Liver (tissue), 9 donors: ENCODE measurements around the gene CCDC88C. TPM values are rescaled to one million over a fixed set of nuclear protein-coding genes. Genes with fewer than 3 reads are reported as not detected.

Source experiments
- DNase-seq: peaks from one replicate; pipeline ENCODE4 v3.0.0-alpha.2; 2017; ENCODE audit warnings: low spot score
- H3K27ac ChIP-seq, 2 donors: one replicate each; pipeline ENCODE4 v1.7.0; 2013; ENCODE audit warnings: inconsistent platforms in 2 of 2, low read length in 2 of 2, control low read depth in 1 of 2, low read depth in 1 of 2, mild to moderate bottlenecking in 1 of 2
- H3K27me3 ChIP-seq, 4 donors: one replicate each; pipeline versions ENCODE4 v1.6.1 to v1.7.0; 2013; ENCODE audit warnings: low read length in 3 of 4, inconsistent platforms in 1 of 4, mild to moderate bottlenecking in 1 of 4, moderate library complexity in 1 of 4; ENCODE audit not compliant: control insufficient read depth in 4 of 4, insufficient read depth in 4 of 4
- H3K36me3 ChIP-seq, 4 donors: one replicate each; pipeline versions ENCODE4 v1.6.1 to v1.7.0; 2013; ENCODE audit warnings: low read length in 3 of 4, mild to moderate bottlenecking in 3 of 4, low read depth in 1 of 4, moderate library complexity in 1 of 4; ENCODE audit not compliant: control insufficient read depth in 4 of 4, insufficient read depth in 3 of 4
- H3K4me1 ChIP-seq, 4 donors: one replicate each; pipeline versions ENCODE4 v1.6.1 to v1.7.0; 2013; ENCODE audit warnings: low read length in 3 of 4, mild to moderate bottlenecking in 3 of 4, moderate library complexity in 1 of 4; ENCODE audit not compliant: control insufficient read depth in 4 of 4, insufficient read depth in 4 of 4
- H3K4me3 ChIP-seq, 3 donors: one replicate each; pipeline versions ENCODE4 v1.6.1 to v1.7.0; 2013; ENCODE audit warnings: low read length in 3 of 3, control low read depth in 1 of 3, low read depth in 1 of 3, mild to moderate bottlenecking in 1 of 3
- H3K9ac ChIP-seq, 2 donors: one replicate each; pipeline ENCODE4 v1.7.0; 2013; ENCODE audit warnings: low read length in 2 of 2, mild to moderate bottlenecking in 2 of 2, moderate library complexity in 2 of 2, control low read depth in 1 of 2, low read depth in 1 of 2
- H3K9me3 ChIP-seq, 4 donors: one replicate each; pipeline versions ENCODE4 v1.6.1 to v1.7.0; 2013; ENCODE audit warnings: low read length in 3 of 4; ENCODE audit not compliant: control insufficient read depth in 4 of 4
- ATF3 ChIP-seq: IDR thresholded peaks from 2 replicates; pipeline ENCODE4 v1.6.1; 2016; ENCODE audit warnings: antibody characterized with exemption
- CTCF ChIP-seq: fragments of 150-350 bp; IDR thresholded peaks from 2 replicates; pipeline ENCODE4 v1.5.1; 2017; ENCODE audit warnings: improper control_type of control experiment, low read depth, low read length; ENCODE audit not compliant: missing input control
- EGR1 ChIP-seq, 2 donors: IDR thresholded peaks; 2 replicates each; pipeline ENCODE4 v1.6.1; 2016 to 2018; ENCODE audit warnings: antibody characterized with exemption in 2 of 2, low read depth in 2 of 2
- FOXA1 ChIP-seq: IDR thresholded peaks from 2 replicates; pipeline ENCODE4 v1.6.1; 2016; ENCODE audit warnings: antibody characterized with exemption
- FOXA2 ChIP-seq: IDR thresholded peaks from 2 replicates; pipeline ENCODE4 v1.6.1; 2016; ENCODE audit warnings: antibody characterized with exemption
- GABPA ChIP-seq, 2 donors: IDR thresholded peaks in 1 of 2; conservative IDR thresholded peaks in 1 of 2; 2 replicates each; pipeline ENCODE4 v1.6.1; 2016; ENCODE audit warnings: antibody characterized with exemption in 2 of 2, mild to moderate bottlenecking in 1 of 2, moderate library complexity in 1 of 2
- HNF4A ChIP-seq, 2 donors: conservative IDR thresholded peaks; 2 replicates each; pipeline ENCODE4 v1.6.1; 2016; ENCODE audit warnings: antibody characterized with exemption in 2 of 2, mild to moderate bottlenecking in 2 of 2
- HNF4G ChIP-seq: IDR thresholded peaks from 2 replicates; pipeline ENCODE4 v1.6.1; 2016; ENCODE audit warnings: antibody characterized with exemption
- JUND ChIP-seq, 2 donors: IDR thresholded peaks; 2 replicates each; pipeline ENCODE4 v1.6.1; 2016; ENCODE audit warnings: antibody characterized with exemption in 2 of 2
- MAX ChIP-seq: IDR thresholded peaks from 2 replicates; pipeline ENCODE4 v1.6.1; 2016; ENCODE audit warnings: antibody characterized with exemption
- NR2F2 ChIP-seq: IDR thresholded peaks from 2 replicates; pipeline ENCODE4 v1.6.1; 2016; ENCODE audit warnings: antibody characterized with exemption
- RAD21 ChIP-seq, 2 donors: IDR thresholded peaks; 2 replicates each; pipeline ENCODE4 v1.6.1; 2016; ENCODE audit warnings: antibody characterized with exemption in 2 of 2, mild to moderate bottlenecking in 2 of 2
- REST ChIP-seq: IDR thresholded peaks from 2 replicates; pipeline ENCODE4 v1.6.1; 2016; ENCODE audit warnings: antibody characterized with exemption, mild to moderate bottlenecking
- RXRA ChIP-seq, 2 donors: IDR thresholded peaks; 2 replicates each; pipeline ENCODE4 v1.6.1; 2017 to 2018; ENCODE audit warnings: antibody characterized with exemption in 2 of 2, mild to moderate bottlenecking in 1 of 2
- SP1 ChIP-seq: IDR thresholded peaks from 2 replicates; pipeline ENCODE4 v1.6.1; 2018; ENCODE audit warnings: antibody characterized with exemption, mild to moderate bottlenecking
- TAF1 ChIP-seq: conservative IDR thresholded peaks from 2 replicates; pipeline ENCODE4 v1.6.1; 2016; ENCODE audit warnings: antibody characterized with exemption, mild to moderate bottlenecking
- YY1 ChIP-seq: IDR thresholded peaks from 2 replicates; pipeline ENCODE4 v1.6.1; 2016; ENCODE audit warnings: antibody characterized with exemption, mild to moderate bottlenecking
- ZBTB33 ChIP-seq: IDR thresholded peaks from 2 replicates; pipeline ENCODE4 v1.6.1; 2016; ENCODE audit warnings: antibody characterized with exemption
- WGBS: extraction: QIAGEN DNeasy Blood & Tissue Kit; methylation state at CpG from one replicate; pipeline ENCODE4 v1.1.7; 2013; 5-methylcytosine and 5-hydroxymethylcytosine counted together
- polyA plus RNA-seq, 2 donors: library from polyadenylated mRNA; stranded (reverse) in 1 of 2; unstranded in 1 of 2; fragments of 200-250 nt in 1 of 2; fragments of >200 nt in 1 of 2; fragmentation: Nextera tagmentation in 1 of 2; extraction: Ambion mirVana in 1 of 2; gene quantifications; one replicate each; pipeline versions ENCODE4 v1.2.1 to v1.2.3, GENCODE V29; 2013 to 2015
- total RNA-seq, 2 donors: library from RNA; depleted of rRNA; stranded (reverse); fragments of >200 nt; gene quantifications; one replicate each; pipeline ENCODE4 v1.2.3, GENCODE V29; 2014
- donor health status: healthy.
- donor health status: healthy.
- donor health status: healthy.
- donor health status: healthy.
- donor health status: healthy.

The CCDC88C gene
- total and polyA plus RNA-seq, 4 donors: 1.3 to 10.8 (median 4.0) TPM

- no peaks in the 10 kb centered on the region for H3K27me3 ChIP-seq
- H3K4me3 ChIP-seq: peak overlapping the region in 1 of 3 donors; percentile 10
- peak overlapping the region; percentile 53 to 60 for H3K27ac ChIP-seq
- peaks cover 0 to 16% (median 0%) of the 10 kb centered on the region in 4 donors for H3K36me3 ChIP-seq
- DNase-seq: peak; percentile 96
- H3K9me3 ChIP-seq: no peaks in the 10 kb centered on the region
- no peak for TF ChIP-seq RXRA (IDR thresholded peaks at IDR 0.05)
- no peak for TF ChIP-seq REST
- TF ChIP-seq NR2F2: peak; percentile 19
- TF ChIP-seq TAF1: no peak
- TF ChIP-seq FOXA2: no peak
- peak in 1 of 2 donors; percentile 25 for TF ChIP-seq GABPA (IDR thresholded peaks at IDR 0.05 in 1 of 2, conservative IDR thresholded peaks at IDR 0.05 in 1 of 2)
- no peak for TF ChIP-seq YY1
- TF ChIP-seq HNF4A (conservative IDR thresholded peaks at IDR 0.05): no peak
- TF ChIP-seq JUND (IDR thresholded peaks at IDR 0.05): no peak
- TF ChIP-seq ZBTB33: no peak
- TF ChIP-seq SP1: peak; percentile 10
- TF ChIP-seq FOXA1: no peak
- no peak for TF ChIP-seq ATF3
- TF ChIP-seq RAD21 (IDR thresholded peaks at IDR 0.05): peak; percentile 94 to 95
- TF ChIP-seq HNF4G: no peak
- TF ChIP-seq MAX: no peak
- TF ChIP-seq EGR1 (IDR thresholded peaks at IDR 0.05; ENCODE audit: low read depth in 2 of 2): no peak
- peak; percentile 96 for TF ChIP-seq CTCF
- peak overlapping the region in 1 of 2 donors; percentile 46 for H3K9ac ChIP-seq
- 51% methylated on average over 25 of the region's 25 CpGs for WGBS
- peaks cover 0 to 6% (median 3%) of the 10 kb centered on the region in 4 donors for H3K4me1 ChIP-seq
Measured at GRCh38 chr14:91323671-91324605, 93.7 kb downstream of the CCDC88C start.
